C4-2B (cell line): ENCODE results near the gene PLK5.
"Not testable (repeated sequence)": the region's sequence is repeated elsewhere in the genome, so short reads cannot be mapped to it uniquely, and the experiment has no call there.

Source experiments
- H3K27ac ChIP-seq: fragments of 450-650 bp; 2 replicates; pipeline ENCODE4 v1.5.1; 2017
- CTCF ChIP-seq: fragments of 450-650 bp; conservative IDR thresholded peaks from 2 replicates; pipeline ENCODE4 v1.5.1; 2017; ENCODE audit warnings: mild to moderate bottlenecking
- ZFX ChIP-seq: fragments of 450-650 bp; IDR thresholded peaks from 2 replicates; pipeline ENCODE4 v1.6.1; 2017

The PLK5 gene

GRCh38 chr19:1533510-1534150 lies 9.8 kb downstream of the PLK5 start:
- TF ChIP-seq ZFX: no peak
- no peak for TF ChIP-seq CTCF

GRCh38 chr19:1534972-1535371 lies 11.1 kb downstream of the PLK5 start:
- TF ChIP-seq CTCF (no peak), ZFX (no peak)
- no peak overlapping the region for H3K27ac ChIP-seq

More at GRCh38 chr19:1533510-1534150, 9.8 kb downstream of the PLK5 start:
- H3K27ac ChIP-seq: no peak overlapping the region

- not testable (repeated sequence) for H3K27ac ChIP-seq
Measured at GRCh38 chr19:1535699-1536098, 11.8 kb downstream of the PLK5 start.

- H3K27ac ChIP-seq: no peak overlapping the region
- no peak for TF ChIP-seq ZFX
- no peak for TF ChIP-seq CTCF
Measured at GRCh38 chr19:1538978-1539377, 15.1 kb downstream of the PLK5 start.

- not testable (repeated sequence) for H3K27ac ChIP-seq
Measured at GRCh38 chr19:1539749-1540148, 15.9 kb downstream of the PLK5 start.

GRCh38 chr19:1540365-1540925 lies 16.6 kb downstream of the PLK5 start:
- no peak for TF ChIP-seq ZFX
- H3K27ac ChIP-seq: no peak overlapping the region

GRCh38 chr19:1549332-1549945 lies 25.6 kb downstream of the PLK5 start:
- TF ChIP-seq ZFX (no peak), CTCF (no peak)
- H3K27ac ChIP-seq: no peak overlapping the region

- no peak for TF ChIP-seq ZFX
- no peak for TF ChIP-seq CTCF
Measured at GRCh38 chr19:1551068-1552040, 27.5 kb downstream of the PLK5 start.

More at GRCh38 chr19:1551068-1552040, 27.5 kb downstream of the PLK5 start:
- H3K27ac ChIP-seq: no peak overlapping the region
